Panc1 (cell line): Measurements from ENCODE around the gene FIGN. TPM values are rescaled to one million over a fixed set of nuclear protein-coding genes. Genes with fewer than 3 reads are reported as not detected.

Experiments used
- ATAC-seq: fragments of 200-7000 bp; cut with Tn5 transposase; 2 replicates; pipeline ENCODE4 v1.9.1; 2020; ENCODE audit warnings: mild to moderate bottlenecking, moderate library complexity
- BruUV-seq: library from RNA; stranded (reverse); fragments of 400-500 nt; replicated peaks from 2 replicates; lab custom pipeline; 2021; lab: Mats Ljungman, UMichigan
- CTCF ChIA-PET: fragments of 300-600 bp; sonication (Branson Sonifier 250); formaldehyde crosslinking; loops from one replicate; lab custom pipeline; 2022; ENCODE audit warnings: antibody characterized with exemption; lab: Charles Lee
- POLR2A ChIA-PET: fragments of 300-600 bp; sonication (Branson Sonifier 250); formaldehyde crosslinking; loops from one replicate; lab custom pipeline; 2022; ENCODE audit warnings: antibody characterized with exemption; lab: Charles Lee
- DNase-seq: peaks from one replicate; pipeline ENCODE4 v3.0.0-alpha.2; 2010; ENCODE audit warnings: low read depth, low spot score
- H3K27ac ChIP-seq: 2 replicates; pipeline ENCODE4 v1.5.1; 2011; ENCODE audit warnings: mild to moderate bottlenecking, low read length, inconsistent platforms
- H3K27me3 ChIP-seq: fragments of 200-500 bp; sonication (Bioruptor generic); 2 replicates; pipeline ENCODE4 v1.6.0; 2014; ENCODE audit warnings: low read length, inconsistent platforms; ENCODE audit not compliant: control insufficient read depth, insufficient read depth
- H3K36me3 ChIP-seq: fragments of 200-500 bp; sonication (Bioruptor generic); 2 replicates; pipeline ENCODE4 v1.5.1; 2014; ENCODE audit warnings: inconsistent platforms, mild to moderate bottlenecking, low read length, moderate library complexity; ENCODE audit not compliant: control insufficient read depth, insufficient read depth
- H3K4me1 ChIP-seq: 2 replicates; pipeline ENCODE4 v1.5.1; 2011; ENCODE audit warnings: inconsistent platforms, mild to moderate bottlenecking, low read length, moderate library complexity; ENCODE audit not compliant: control insufficient read depth, insufficient read depth
- H3K4me3 ChIP-seq, 2 experiments: 2 replicates each; pipeline ENCODE4 v1.5.1; 2011 to 2012; ENCODE audit warnings: low read depth in 2 of 2, low read length in 2 of 2, mild to moderate bottlenecking in 2 of 2, inconsistent platforms in 1 of 2, moderate library complexity in 1 of 2
- H3K9me3 ChIP-seq: fragments of 200-500 bp; sonication (Bioruptor generic); 2 replicates; pipeline ENCODE4 v1.5.1; 2014; ENCODE audit warnings: low read depth, mild to moderate bottlenecking, inconsistent platforms, low read length, moderate library complexity; ENCODE audit not compliant: control insufficient read depth, insufficient read depth
- POLR2AphosphoS5 ChIP-seq: IDR thresholded peaks from 2 replicates; pipeline ENCODE4 v1.6.1; 2012; ENCODE audit warnings: mild to moderate bottlenecking, low read depth, low read length, moderate library complexity
- SIN3A ChIP-seq: IDR thresholded peaks from 2 replicates; pipeline ENCODE4 v1.6.1; 2012; ENCODE audit warnings: low read depth, mild to moderate bottlenecking, low read length, moderate library complexity, borderline replicate concordance; ENCODE audit not compliant: insufficient read depth
- TCF7L2 ChIP-seq: IDR thresholded peaks from 2 replicates; pipeline ENCODE4 v1.6.1; 2011; ENCODE audit warnings: mild to moderate bottlenecking, low read depth, low read length, inconsistent platforms
- in situ Hi-C: cut with HindIII; loops from 2 replicates; pipeline ENCODE4 v1.10.0; 2016; ENCODE audit warnings: low sequenced_read_pairs, low pct_unique_long_range_greater_than_20kb
- intact Hi-C: fragments of 100-400 bp; cut with micrococcal nuclease; formaldehyde crosslinking; loops from one replicate; pipeline ENCODE4 v1.10.0; 2022; ENCODE audit not compliant: unreplicated experiment
- total RNA-seq: library from RNA; stranded (reverse); gene quantifications from one replicate; pipeline ENCODE4 v1.2.1, GENCODE V29; 2021; ENCODE audit not compliant: unreplicated experiment
- TF ChIP-seq, protein P1 (sequence below), 2 experiments: IDR thresholded peaks; 2 replicates each; pipeline ENCODE4 v1.6.1; 2011 to 2012; ENCODE audit warnings: low read depth in 2 of 2, control low read depth in 1 of 2, low read length in 1 of 2, mild to moderate bottlenecking in 1 of 2, moderate library complexity in 1 of 2; ENCODE audit not compliant: insufficient read depth in 1 of 2
- TF ChIP-seq, protein P2 (sequence below): fragments of 450-650 bp; IDR thresholded peaks from 2 replicates; pipeline ENCODE4 v1.5.1; 2017; ENCODE audit warnings: mild to moderate bottlenecking

Gene FIGN
- total RNA-seq, 1 experiment from 2014 or later = 19.5 TPM

DNA sequence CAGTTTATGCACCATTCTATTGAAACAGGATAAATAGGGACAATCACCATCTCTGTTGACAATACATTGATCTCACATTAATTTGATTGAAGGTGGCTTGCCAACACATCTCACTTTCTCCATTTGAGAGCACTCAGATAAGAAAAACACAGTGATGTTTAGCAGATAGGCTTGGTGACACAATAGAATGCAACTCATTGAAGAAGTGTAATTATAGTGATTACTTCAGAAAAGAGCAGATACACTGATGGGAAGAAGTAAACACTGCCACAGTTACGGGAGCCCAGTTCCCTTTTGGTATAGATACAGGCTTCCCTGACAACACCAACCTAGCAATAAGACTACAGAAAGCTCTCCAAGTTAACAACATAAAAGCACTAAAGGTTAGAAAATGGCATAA, 89.1 kb downstream of the FIGN start:
- H3K4me1 ChIP-seq = peaks cover 8% of the 10 kb centered on the region; the same call in 1 of the 2 replicates
- H3K27ac ChIP-seq = peak overlapping the region; percentile 29; the same call in 1 of the 2 replicates
- ChIA-PET CTCF (no interaction called here), POLR2A (no interaction called here)
- DNase-seq = no peak
- no peaks in the 10 kb centered on the region for H3K36me3 ChIP-seq
- no peak for TF ChIP-seq POLR2AphosphoS5
- TF ChIP-seq, protein P1, sequence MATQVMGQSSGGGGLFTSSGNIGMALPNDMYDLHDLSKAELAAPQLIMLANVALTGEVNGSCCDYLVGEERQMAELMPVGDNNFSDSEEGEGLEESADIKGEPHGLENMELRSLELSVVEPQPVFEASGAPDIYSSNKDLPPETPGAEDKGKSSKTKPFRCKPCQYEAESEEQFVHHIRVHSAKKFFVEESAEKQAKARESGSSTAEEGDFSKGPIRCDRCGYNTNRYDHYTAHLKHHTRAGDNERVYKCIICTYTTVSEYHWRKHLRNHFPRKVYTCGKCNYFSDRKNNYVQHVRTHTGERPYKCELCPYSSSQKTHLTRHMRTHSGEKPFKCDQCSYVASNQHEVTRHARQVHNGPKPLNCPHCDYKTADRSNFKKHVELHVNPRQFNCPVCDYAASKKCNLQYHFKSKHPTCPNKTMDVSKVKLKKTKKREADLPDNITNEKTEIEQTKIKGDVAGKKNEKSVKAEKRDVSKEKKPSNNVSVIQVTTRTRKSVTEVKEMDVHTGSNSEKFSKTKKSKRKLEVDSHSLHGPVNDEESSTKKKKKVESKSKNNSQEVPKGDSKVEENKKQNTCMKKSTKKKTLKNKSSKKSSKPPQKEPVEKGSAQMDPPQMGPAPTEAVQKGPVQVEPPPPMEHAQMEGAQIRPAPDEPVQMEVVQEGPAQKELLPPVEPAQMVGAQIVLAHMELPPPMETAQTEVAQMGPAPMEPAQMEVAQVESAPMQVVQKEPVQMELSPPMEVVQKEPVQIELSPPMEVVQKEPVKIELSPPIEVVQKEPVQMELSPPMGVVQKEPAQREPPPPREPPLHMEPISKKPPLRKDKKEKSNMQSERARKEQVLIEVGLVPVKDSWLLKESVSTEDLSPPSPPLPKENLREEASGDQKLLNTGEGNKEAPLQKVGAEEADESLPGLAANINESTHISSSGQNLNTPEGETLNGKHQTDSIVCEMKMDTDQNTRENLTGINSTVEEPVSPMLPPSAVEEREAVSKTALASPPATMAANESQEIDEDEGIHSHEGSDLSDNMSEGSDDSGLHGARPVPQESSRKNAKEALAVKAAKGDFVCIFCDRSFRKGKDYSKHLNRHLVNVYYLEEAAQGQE (IDR thresholded peaks at IDR 0.05; ENCODE audit: insufficient read depth in 1 of 2, low read depth in 2 of 2, low read length in 1 of 2) = no peak
- TF ChIP-seq, protein P2, sequence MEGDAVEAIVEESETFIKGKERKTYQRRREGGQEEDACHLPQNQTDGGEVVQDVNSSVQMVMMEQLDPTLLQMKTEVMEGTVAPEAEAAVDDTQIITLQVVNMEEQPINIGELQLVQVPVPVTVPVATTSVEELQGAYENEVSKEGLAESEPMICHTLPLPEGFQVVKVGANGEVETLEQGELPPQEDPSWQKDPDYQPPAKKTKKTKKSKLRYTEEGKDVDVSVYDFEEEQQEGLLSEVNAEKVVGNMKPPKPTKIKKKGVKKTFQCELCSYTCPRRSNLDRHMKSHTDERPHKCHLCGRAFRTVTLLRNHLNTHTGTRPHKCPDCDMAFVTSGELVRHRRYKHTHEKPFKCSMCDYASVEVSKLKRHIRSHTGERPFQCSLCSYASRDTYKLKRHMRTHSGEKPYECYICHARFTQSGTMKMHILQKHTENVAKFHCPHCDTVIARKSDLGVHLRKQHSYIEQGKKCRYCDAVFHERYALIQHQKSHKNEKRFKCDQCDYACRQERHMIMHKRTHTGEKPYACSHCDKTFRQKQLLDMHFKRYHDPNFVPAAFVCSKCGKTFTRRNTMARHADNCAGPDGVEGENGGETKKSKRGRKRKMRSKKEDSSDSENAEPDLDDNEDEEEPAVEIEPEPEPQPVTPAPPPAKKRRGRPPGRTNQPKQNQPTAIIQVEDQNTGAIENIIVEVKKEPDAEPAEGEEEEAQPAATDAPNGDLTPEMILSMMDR = no peak
- no peak for TF ChIP-seq TCF7L2
- TF ChIP-seq SIN3A = no peak
- no peak for ATAC-seq
- H3K27me3 ChIP-seq = no peaks in the 10 kb centered on the region
- intact Hi-C loops = no loop called here
- H3K4me3 ChIP-seq = no peak overlapping the region
- no peaks in the 10 kb centered on the region for H3K9me3 ChIP-seq
- in situ Hi-C loops = no loop called here
- BruUV-seq = no TSS peak

DNA sequence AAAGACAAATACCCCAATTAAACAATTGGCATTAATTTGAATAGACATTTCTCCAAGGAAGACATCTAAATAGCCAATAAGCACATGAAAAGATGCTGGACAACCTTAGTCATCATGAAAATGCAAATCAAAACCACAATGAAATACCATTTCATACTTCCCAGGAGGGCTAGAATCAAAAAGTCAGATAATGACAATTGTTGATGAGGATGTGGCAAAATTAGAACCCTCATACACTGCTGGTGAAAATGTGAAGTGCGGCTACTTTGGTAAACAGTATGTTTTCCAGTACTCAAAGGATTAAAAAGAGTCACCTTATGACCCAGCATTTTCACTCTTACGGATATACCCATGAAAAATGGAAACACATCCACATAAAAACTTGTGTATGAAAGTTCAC, 91.6 kb downstream of the FIGN start:
- Histone ChIP-seq H3K27ac (no peak overlapping the region), H3K4me3 (no peak overlapping the region), H3K9me3 (no peaks in the 10 kb centered on the region), H3K27me3 (no peaks in the 10 kb centered on the region), H3K4me1 (peaks cover 8% of the 10 kb centered on the region; the same call in 1 of the 2 replicates), H3K36me3 (no peaks in the 10 kb centered on the region)
- DNase-seq (no peak), ATAC-seq (no peak)
- BruUV-seq = no TSS peak
- CTCF ChIA-PET = no interaction called here
- TF ChIP-seq, protein P2 = no peak; the same call in 1 of the 2 replicates
- TF ChIP-seq POLR2AphosphoS5 (no peak), TCF7L2 (no peak), SIN3A (no peak)
- TF ChIP-seq, protein P1 (IDR thresholded peaks at IDR 0.05; ENCODE audit: insufficient read depth in 1 of 2, low read depth in 2 of 2, low read length in 1 of 2) = no peak
- in situ Hi-C loops (no loop called here), intact Hi-C loops (no loop called here)
- POLR2A ChIA-PET = interaction anchor here (0.7 kb wide), 1 partner anchor 26 kb away, joined by 3 read pairs; no protein-coding TSS in a partner anchor
